ENCODE results near the gene KCND3. TPM values are rescaled to one million over a fixed set of nuclear protein-coding genes. Genes with fewer than 3 reads are reported as not detected.

Gene KCND3
- total RNA-seq, 4 donors from 2014 or later, result 1.4 to 3.5 (median 3.0) TPM

DNA sequence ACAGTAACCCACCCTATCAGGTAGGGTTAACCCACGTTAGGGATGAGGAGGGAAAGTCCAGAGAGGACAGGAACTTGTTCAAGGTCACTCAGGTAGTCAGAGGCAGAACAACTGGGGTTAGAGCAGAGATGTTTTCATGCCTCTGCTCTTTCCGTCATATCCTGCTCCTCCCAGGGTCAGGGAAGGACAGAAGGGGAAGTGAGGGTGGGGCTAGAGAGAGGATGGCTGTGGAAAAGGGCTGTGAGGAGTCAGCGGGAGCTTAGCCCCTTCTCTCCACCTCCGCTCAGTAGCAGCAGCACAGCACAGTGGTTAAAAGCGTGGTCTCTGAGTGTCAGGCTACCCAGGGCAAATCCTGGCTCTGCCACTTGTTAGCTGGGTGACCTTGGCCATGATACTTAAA lies 197.2 kb downstream of the KCND3 start:
- Histone ChIP-seq H3K9me3 (no peaks in the 10 kb centered on the region), H3K4me1 (no peaks in the 10 kb centered on the region), H3K36me3 (no peaks in the 10 kb centered on the region), H3K27ac (no peak overlapping the region), H3K27me3 (no peaks in the 10 kb centered on the region), H3K4me3 (no peak overlapping the region)
- in situ Hi-C loops (cut with MboI; ENCODE audit: low pct_ligation_motif_present in 1 of 4, low pct_unique_long_range_greater_than_20kb in 1 of 4, low sequenced_read_pairs in 3 of 4) (loop anchor here in 2 of 4 donors (25.0 kb wide), 2 partner anchors 545 to 555 kb away; partner anchors contain the start of gene CHI3L2 (in 1 of the 2)), intact Hi-C loops (cut with DNase I; ENCODE audit: low total_unique reads) (loop anchor here (10.0 kb wide), 1 partner anchor 563 kb away; no protein-coding TSS in a partner anchor)
- WGBS, 2 donors (ENCODE audit: low coverage in 1 of 2), result 52% methylated on average over 4 to 5 of the region's 5 CpGs
- TF ChIP-seq EP300 (IDR thresholded peaks at IDR 0.05; ENCODE audit: low read depth) (no peak), POLR2A (IDR thresholded peaks at IDR 0.05) (no peak), POLR2AphosphoS5 (IDR thresholded peaks at IDR 0.05) (no peak)
- TF ChIP-seq, protein P1, sequence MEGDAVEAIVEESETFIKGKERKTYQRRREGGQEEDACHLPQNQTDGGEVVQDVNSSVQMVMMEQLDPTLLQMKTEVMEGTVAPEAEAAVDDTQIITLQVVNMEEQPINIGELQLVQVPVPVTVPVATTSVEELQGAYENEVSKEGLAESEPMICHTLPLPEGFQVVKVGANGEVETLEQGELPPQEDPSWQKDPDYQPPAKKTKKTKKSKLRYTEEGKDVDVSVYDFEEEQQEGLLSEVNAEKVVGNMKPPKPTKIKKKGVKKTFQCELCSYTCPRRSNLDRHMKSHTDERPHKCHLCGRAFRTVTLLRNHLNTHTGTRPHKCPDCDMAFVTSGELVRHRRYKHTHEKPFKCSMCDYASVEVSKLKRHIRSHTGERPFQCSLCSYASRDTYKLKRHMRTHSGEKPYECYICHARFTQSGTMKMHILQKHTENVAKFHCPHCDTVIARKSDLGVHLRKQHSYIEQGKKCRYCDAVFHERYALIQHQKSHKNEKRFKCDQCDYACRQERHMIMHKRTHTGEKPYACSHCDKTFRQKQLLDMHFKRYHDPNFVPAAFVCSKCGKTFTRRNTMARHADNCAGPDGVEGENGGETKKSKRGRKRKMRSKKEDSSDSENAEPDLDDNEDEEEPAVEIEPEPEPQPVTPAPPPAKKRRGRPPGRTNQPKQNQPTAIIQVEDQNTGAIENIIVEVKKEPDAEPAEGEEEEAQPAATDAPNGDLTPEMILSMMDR (IDR thresholded peaks at IDR 0.05), result no peak
- no peak for DNase-seq

DNA sequence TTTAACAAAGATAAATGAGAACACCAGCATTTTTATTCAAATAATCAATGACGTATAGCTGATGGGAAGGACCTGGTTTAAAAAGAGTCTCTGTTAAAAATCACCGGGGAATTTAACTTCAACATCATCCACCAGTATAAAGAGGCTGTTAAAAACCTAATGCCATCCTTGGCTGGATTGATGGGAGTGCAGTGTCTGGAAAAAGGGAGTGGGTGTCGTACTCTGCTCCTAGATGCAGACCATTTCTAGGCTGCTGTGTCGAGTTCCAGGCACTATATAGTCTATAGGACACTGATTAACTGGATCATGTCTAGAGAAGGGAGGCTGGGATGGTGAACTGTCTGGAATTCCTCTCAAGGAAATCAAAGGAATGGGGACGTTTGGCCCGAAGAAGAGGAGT lies 197.7 kb downstream of the KCND3 start:
- Histone ChIP-seq H3K36me3 (no peaks in the 10 kb centered on the region), H3K4me3 (no peak overlapping the region), H3K4me1 (no peaks in the 10 kb centered on the region), H3K9me3 (no peaks in the 10 kb centered on the region), H3K27me3 (no peaks in the 10 kb centered on the region), H3K27ac (no peak overlapping the region)
- TF ChIP-seq POLR2A (IDR thresholded peaks at IDR 0.05), result no peak
- TF ChIP-seq, protein P1 (IDR thresholded peaks at IDR 0.05), result no peak
- TF ChIP-seq POLR2AphosphoS5 (IDR thresholded peaks at IDR 0.05), result no peak
- no peak for TF ChIP-seq EP300 (IDR thresholded peaks at IDR 0.05; ENCODE audit: low read depth)
- in situ Hi-C loops (cut with MboI; ENCODE audit: low pct_ligation_motif_present in 1 of 4, low pct_unique_long_range_greater_than_20kb in 1 of 4, low sequenced_read_pairs in 3 of 4) (loop anchor here in 2 of 4 donors (25.0 kb wide), 2 partner anchors 546 to 554 kb away; partner anchors contain the start of gene CHI3L2 (in 1 of the 2)), intact Hi-C loops (cut with DNase I; ENCODE audit: low total_unique reads) (loop anchor here (10.0 kb wide), 1 partner anchor 563 kb away; no protein-coding TSS in a partner anchor)
- 75% methylated on average over 5 to 6 of the region's 6 CpGs for WGBS, 2 donors (ENCODE audit: low coverage in 1 of 2)
- DNase-seq, result no peak

DNA sequence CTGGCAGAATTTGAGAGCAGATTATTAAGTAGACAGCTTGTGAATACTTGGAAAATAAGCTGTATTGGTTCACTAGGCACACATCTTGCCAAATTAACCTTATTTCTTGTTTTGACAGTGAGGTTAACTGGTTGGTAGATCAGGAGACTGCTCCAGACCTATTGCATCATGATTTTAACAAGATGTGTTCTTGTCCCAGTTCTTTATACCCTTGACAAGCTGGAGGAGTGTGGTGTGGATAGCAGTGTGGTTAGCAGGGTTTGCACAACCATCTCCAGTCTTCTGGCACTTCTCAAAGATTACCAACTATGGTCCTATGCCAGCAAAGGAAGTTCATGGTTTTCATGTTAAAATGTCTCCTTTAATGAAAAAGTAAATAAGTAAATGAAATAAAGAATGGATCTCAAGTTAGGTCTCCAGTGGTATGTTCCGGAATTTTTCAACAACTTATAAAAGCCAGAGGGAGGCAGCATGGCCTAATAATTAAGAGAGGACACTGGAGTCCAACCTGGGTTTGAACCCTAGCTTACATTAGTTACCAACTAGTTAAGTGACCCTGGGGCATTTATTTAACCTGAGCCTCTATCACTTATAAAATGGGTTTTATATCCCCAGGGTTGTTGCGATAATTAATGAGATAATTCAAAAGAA lies 199.7 kb downstream of the KCND3 start:
- Histone ChIP-seq H3K9me3 (no peaks in the 10 kb centered on the region), H3K4me1 (no peaks in the 10 kb centered on the region), H3K27me3 (peaks cover 6% of the 10 kb centered on the region), H3K36me3 (no peaks in the 10 kb centered on the region), H3K4me3 (no peak overlapping the region), H3K27ac (peak overlapping the region in 1 of 4 donors; percentile 24)
- in situ Hi-C loops (cut with MboI; ENCODE audit: low pct_ligation_motif_present in 1 of 4, low pct_unique_long_range_greater_than_20kb in 1 of 4, low sequenced_read_pairs in 3 of 4) (loop anchor here in 2 of 4 donors (25.0 kb wide), 2 partner anchors 548 to 552 kb away; partner anchors contain the start of gene CHI3L2 (in 1 of the 2)), intact Hi-C loops (cut with DNase I; ENCODE audit: low total_unique reads) (loop anchor here (10.0 kb wide), 1 partner anchor 565 kb away; no protein-coding TSS in a partner anchor)
- 81 to 82% methylated on average over 2 of the region's 2 CpGs for WGBS, 2 donors (ENCODE audit: low coverage in 1 of 2)
- TF ChIP-seq POLR2AphosphoS5 (IDR thresholded peaks at IDR 0.05), result no peak
- TF ChIP-seq POLR2A (IDR thresholded peaks at IDR 0.05), result no peak
- TF ChIP-seq, protein P1 (IDR thresholded peaks at IDR 0.05), result peak in 1 of 5 experiments; percentile 18
- no peak for DNase-seq

DNA sequence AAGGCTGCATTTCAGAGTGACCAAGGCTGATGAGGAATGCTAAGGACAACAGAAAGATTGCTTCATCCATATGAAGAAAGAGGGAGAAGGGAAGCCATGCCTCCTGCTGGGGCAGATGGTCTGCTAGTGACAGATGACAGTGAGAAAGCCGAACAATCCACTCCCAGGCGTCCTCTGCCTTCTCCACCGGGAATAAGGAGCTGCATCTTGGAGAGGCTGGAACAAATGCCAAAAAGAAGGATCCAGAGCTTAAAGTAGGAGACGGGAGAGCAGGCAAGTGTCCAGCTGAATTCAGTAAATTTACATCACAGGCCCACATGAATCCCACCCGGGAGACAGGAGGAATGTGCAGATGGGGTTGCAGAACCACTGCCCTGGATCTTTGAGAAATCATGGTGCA lies 200.3 kb downstream of the KCND3 start:
- 65% methylated on average over 4 to 5 of the region's 5 CpGs for WGBS, 2 donors (ENCODE audit: low coverage in 1 of 2)
- Histone ChIP-seq H3K27ac (peak overlapping the region in 1 of 4 donors; percentile 24), H3K4me1 (no peaks in the 10 kb centered on the region), H3K9me3 (no peaks in the 10 kb centered on the region), H3K27me3 (peaks cover 6% of the 10 kb centered on the region), H3K36me3 (no peaks in the 10 kb centered on the region), H3K4me3 (no peak overlapping the region)
- intact Hi-C loops (cut with DNase I; ENCODE audit: low total_unique reads), result no loop called here
- no peak for DNase-seq
- TF ChIP-seq POLR2A (IDR thresholded peaks at IDR 0.05) (no peak), POLR2AphosphoS5 (IDR thresholded peaks at IDR 0.05) (no peak)
- in situ Hi-C loops (cut with MboI; ENCODE audit: low pct_ligation_motif_present in 1 of 4, low pct_unique_long_range_greater_than_20kb in 1 of 4, low sequenced_read_pairs in 3 of 4), result loop anchor here in 2 of 4 donors (25.0 kb wide), 2 partner anchors 548 to 552 kb away; partner anchors contain the start of gene CHI3L2 (in 1 of the 2)
